GM18861 (cell line): ENCODE data around the gene ZNF385B.
"Not testable (repeated sequence)": the region's sequence is repeated elsewhere in the genome, so short reads cannot be mapped to it uniquely, and the experiment has no call there.

Experiments
- ATAC-seq: cut with Tn5 transposase; IDR thresholded peaks from one replicate; pipeline ENCODE4 v1.9.1; 2021; ENCODE audit not compliant: unreplicated experiment

The ZNF385B gene

GRCh38 chr2:179642462-179642861, 218.9 kb downstream of the ZNF385B start:
- no peak for ATAC-seq

GRCh38 chr2:179636995-179637394, 224.4 kb downstream of the ZNF385B start:
- no peak for ATAC-seq

- ATAC-seq, result no peak
Observed at GRCh38 chr2:179636100-179636980, 225.1 kb downstream of the ZNF385B start.

GRCh38 chr2:179631769-179632385, 229.5 kb downstream of the ZNF385B start:
- ATAC-seq, result not testable (repeated sequence)

GRCh38 chr2:179629776-179630175, 231.6 kb downstream of the ZNF385B start:
- ATAC-seq, result not testable (repeated sequence)

- ATAC-seq, result no peak
Observed at GRCh38 chr2:179626261-179626660, 235.2 kb downstream of the ZNF385B start.

- no peak for ATAC-seq
Observed at GRCh38 chr2:179622635-179623300, 238.6 kb downstream of the ZNF385B start.

GRCh38 chr2:179622112-179622511, 239.3 kb downstream of the ZNF385B start:
- ATAC-seq, result no peak

GRCh38 chr2:179619947-179620467, 241.4 kb downstream of the ZNF385B start:
- no peak for ATAC-seq

- no peak for ATAC-seq
Observed at GRCh38 chr2:179614121-179614520, 247.3 kb downstream of the ZNF385B start.

GRCh38 chr2:179613701-179614100, 247.7 kb downstream of the ZNF385B start:
- no peak for ATAC-seq

- ATAC-seq, result no peak
Observed at GRCh38 chr2:179613299-179613651, 248.1 kb downstream of the ZNF385B start.

- ATAC-seq, result no peak
Observed at GRCh38 chr2:179612591-179613298, 248.7 kb downstream of the ZNF385B start.

- ATAC-seq, result no peak
Observed at GRCh38 chr2:179612108-179612507, 249.3 kb downstream of the ZNF385B start.

- no peak for ATAC-seq
Observed at GRCh38 chr2:179606141-179606540, 255.3 kb downstream of the ZNF385B start.

- ATAC-seq, result no peak
Observed at GRCh38 chr2:179605341-179605740, 256.1 kb downstream of the ZNF385B start.

- ATAC-seq, result no peak
Observed at GRCh38 chr2:179604598-179604997, 256.8 kb downstream of the ZNF385B start.

GRCh38 chr2:179602452-179602851, 259.0 kb downstream of the ZNF385B start:
- no peak for ATAC-seq

GRCh38 chr2:179596018-179596417, 265.4 kb downstream of the ZNF385B start:
- no peak for ATAC-seq

GRCh38 chr2:179595284-179595683, 266.1 kb downstream of the ZNF385B start:
- no peak for ATAC-seq
